OCI-LY1 (cell line): Measurements from ENCODE around the gene AREG.

ENCODE experiments used
- H2AFZ ChIP-seq: fragments of 200-600 bp; sonication (generic), shearing (Covaris generic); 2 replicates; pipeline ENCODE4 v1.6.0; 2014; ENCODE audit warnings: antibody characterized with exemption, mild to moderate bottlenecking, low read length
- H3F3A ChIP-seq: fragments of 200-600 bp; sonication (generic), shearing (Covaris generic); 2 replicates; pipeline ENCODE4 v1.6.0; 2014; ENCODE audit warnings: mild to moderate bottlenecking, antibody characterized with exemption, low read length, moderate library complexity; ENCODE audit not compliant: insufficient read depth
- H3K27ac ChIP-seq: fragments of 200-600 bp; sonication (generic); 2 replicates; pipeline ENCODE4 v1.5.1; 2014; ENCODE audit warnings: low read length, mixed run types, mild to moderate bottlenecking, low read depth; ENCODE audit not compliant: poor library complexity, severe bottlenecking
- H3K27me3 ChIP-seq: fragments of 200-600 bp; sonication (generic); 2 replicates; pipeline ENCODE4 v1.6.0; 2014; ENCODE audit warnings: antibody characterized with exemption, mild to moderate bottlenecking, low read length, moderate library complexity; ENCODE audit not compliant: insufficient read depth
- H3K36me3 ChIP-seq: fragments of 200-600 bp; sonication (generic); 2 replicates; pipeline ENCODE4 v1.6.1; 2014; ENCODE audit warnings: mild to moderate bottlenecking, antibody characterized with exemption, low read length, moderate library complexity, mixed read lengths; ENCODE audit not compliant: insufficient read depth
- H3K4me1 ChIP-seq: fragments of 200-600 bp; sonication (generic); 2 replicates; pipeline ENCODE4 v1.5.1; 2014; ENCODE audit warnings: mild to moderate bottlenecking, low read length, moderate library complexity; ENCODE audit not compliant: insufficient read depth, severe bottlenecking
- H3K4me2 ChIP-seq: fragments of 200-600 bp; sonication (generic), shearing (Covaris generic); 2 replicates; pipeline ENCODE4 v1.6.1; 2014; ENCODE audit warnings: low read length
- H3K4me3 ChIP-seq: fragments of 200-600 bp; sonication (generic); 2 replicates; pipeline ENCODE4 v1.5.1; 2014; ENCODE audit warnings: low read length, low read depth, mild to moderate bottlenecking, mixed read lengths; ENCODE audit not compliant: poor library complexity, severe bottlenecking
- H3K79me2 ChIP-seq: fragments of 200-600 bp; shearing (Covaris generic); 2 replicates; pipeline ENCODE4 v1.6.1; 2016; ENCODE audit warnings: mixed run types, low read length, mixed read lengths; ENCODE audit not compliant: insufficient read depth
- H3K9ac ChIP-seq: fragments of 200-600 bp; sonication (generic), shearing (Covaris generic); 2 replicates; pipeline ENCODE4 v1.6.1; 2014; ENCODE audit warnings: mild to moderate bottlenecking, low read length, mixed read lengths
- H3K9me2 ChIP-seq: fragments of 200-600 bp; sonication (generic), shearing (Covaris generic); 2 replicates; pipeline ENCODE4 v1.6.1; 2014; ENCODE audit warnings: low read depth, mild to moderate bottlenecking, low read length, mixed read lengths
- H3K9me3 ChIP-seq: fragments of 200-600 bp; shearing (Covaris generic); 2 replicates; pipeline ENCODE4 v1.6.1; 2014; ENCODE audit warnings: low read length, mixed read lengths
- H4K20me1 ChIP-seq: fragments of 200-600 bp; sonication (generic), shearing (Covaris generic); 2 replicates; pipeline ENCODE4 v1.6.0; 2016; ENCODE audit warnings: mild to moderate bottlenecking, low read length; ENCODE audit not compliant: insufficient read depth
- EZH2 ChIP-seq: fragments of 200-600 bp; sonication (generic), shearing (Covaris generic); IDR thresholded peaks from 2 replicates; pipeline ENCODE4 v1.8.0; 2017; ENCODE audit warnings: borderline replicate concordance, mixed run types, mild to moderate bottlenecking, antibody characterized with exemption, low read length, moderate library complexity, mixed read lengths
- TF ChIP-seq, protein P1 (sequence below): fragments of 200-600 bp; sonication (generic), shearing (Covaris generic); IDR thresholded peaks from 2 replicates; pipeline ENCODE4 v1.5.1; 2017; ENCODE audit warnings: mild to moderate bottlenecking, antibody characterized with exemption, low read length, moderate library complexity, mixed read lengths

AREG gene

DNA sequence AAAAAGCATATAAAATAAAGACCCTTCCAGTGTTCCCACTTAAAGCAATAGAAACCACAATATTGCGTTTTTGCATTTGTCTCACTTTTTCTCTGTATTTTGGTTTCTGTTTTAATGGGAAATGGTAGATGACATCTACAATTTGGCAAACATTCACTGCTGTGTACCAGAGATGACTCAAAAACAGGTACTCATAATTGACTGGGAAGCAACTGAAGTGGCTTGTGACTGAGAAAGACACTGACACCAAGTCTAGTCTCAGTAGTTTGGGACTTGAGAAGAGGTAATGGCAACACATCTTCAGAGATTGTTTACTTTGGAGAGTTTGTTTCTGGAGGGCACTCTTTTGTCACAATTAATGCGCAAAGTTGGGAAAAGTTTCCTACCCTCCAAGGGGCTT is 42.0 kb downstream of the AREG start:
- Histone ChIP-seq H3K79me2 (no peaks in the 10 kb centered on the region), H2AFZ (no peak overlapping the region), H3K27me3 (no peaks in the 10 kb centered on the region)

DNA sequence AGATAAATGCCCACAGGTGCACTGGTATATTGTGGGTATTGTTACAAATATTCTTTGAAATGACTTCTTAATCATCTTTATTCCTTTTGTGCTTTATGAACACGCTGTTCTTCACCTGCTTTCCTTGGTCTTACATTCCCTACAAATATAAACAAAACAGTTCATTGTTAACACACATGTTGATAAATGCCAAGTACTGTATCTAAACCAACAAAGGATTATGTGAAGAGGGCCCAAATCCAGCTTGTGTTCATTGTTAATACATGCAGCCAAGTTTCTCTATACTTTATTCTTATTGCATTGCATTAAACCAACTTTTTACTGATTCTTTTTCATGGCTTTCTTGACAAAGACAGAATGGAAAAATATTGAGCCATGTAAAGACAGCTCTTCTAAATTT is 42.8 kb downstream of the AREG start:
- Histone ChIP-seq H4K20me1 (no peaks in the 10 kb centered on the region), H3K27me3 (no peaks in the 10 kb centered on the region), H3K27ac (no peak overlapping the region), H3K9me3 (no peaks in the 10 kb centered on the region), H3K4me2 (no peak overlapping the region), H3K36me3 (no peaks in the 10 kb centered on the region), H3K9ac (no peak overlapping the region), H3K4me3 (no peak overlapping the region), H3K79me2 (no peaks in the 10 kb centered on the region), H3K4me1 (no peaks in the 10 kb centered on the region), H3F3A (no peaks in the 10 kb centered on the region), H2AFZ (peak overlapping the region; percentile 45; the same call in 1 of the 2 replicates), H3K9me2 (no peaks in the 10 kb centered on the region)
- no peak for TF ChIP-seq EZH2
- TF ChIP-seq, protein P1, sequence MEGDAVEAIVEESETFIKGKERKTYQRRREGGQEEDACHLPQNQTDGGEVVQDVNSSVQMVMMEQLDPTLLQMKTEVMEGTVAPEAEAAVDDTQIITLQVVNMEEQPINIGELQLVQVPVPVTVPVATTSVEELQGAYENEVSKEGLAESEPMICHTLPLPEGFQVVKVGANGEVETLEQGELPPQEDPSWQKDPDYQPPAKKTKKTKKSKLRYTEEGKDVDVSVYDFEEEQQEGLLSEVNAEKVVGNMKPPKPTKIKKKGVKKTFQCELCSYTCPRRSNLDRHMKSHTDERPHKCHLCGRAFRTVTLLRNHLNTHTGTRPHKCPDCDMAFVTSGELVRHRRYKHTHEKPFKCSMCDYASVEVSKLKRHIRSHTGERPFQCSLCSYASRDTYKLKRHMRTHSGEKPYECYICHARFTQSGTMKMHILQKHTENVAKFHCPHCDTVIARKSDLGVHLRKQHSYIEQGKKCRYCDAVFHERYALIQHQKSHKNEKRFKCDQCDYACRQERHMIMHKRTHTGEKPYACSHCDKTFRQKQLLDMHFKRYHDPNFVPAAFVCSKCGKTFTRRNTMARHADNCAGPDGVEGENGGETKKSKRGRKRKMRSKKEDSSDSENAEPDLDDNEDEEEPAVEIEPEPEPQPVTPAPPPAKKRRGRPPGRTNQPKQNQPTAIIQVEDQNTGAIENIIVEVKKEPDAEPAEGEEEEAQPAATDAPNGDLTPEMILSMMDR = no peak

More for the DNA sequence above, 42.0 kb downstream of the AREG start:
- Histone ChIP-seq H3K27ac (no peak overlapping the region), H3K4me1 (no peaks in the 10 kb centered on the region), H4K20me1 (no peaks in the 10 kb centered on the region), H3K9me3 (no peaks in the 10 kb centered on the region), H3K9ac (no peak overlapping the region), H3K36me3 (no peaks in the 10 kb centered on the region), H3K9me2 (no peaks in the 10 kb centered on the region), H3F3A (no peaks in the 10 kb centered on the region), H3K4me2 (no peak overlapping the region), H3K4me3 (no peak overlapping the region)
- TF ChIP-seq, protein P1 = no peak
- TF ChIP-seq EZH2 = no peak

DNA sequence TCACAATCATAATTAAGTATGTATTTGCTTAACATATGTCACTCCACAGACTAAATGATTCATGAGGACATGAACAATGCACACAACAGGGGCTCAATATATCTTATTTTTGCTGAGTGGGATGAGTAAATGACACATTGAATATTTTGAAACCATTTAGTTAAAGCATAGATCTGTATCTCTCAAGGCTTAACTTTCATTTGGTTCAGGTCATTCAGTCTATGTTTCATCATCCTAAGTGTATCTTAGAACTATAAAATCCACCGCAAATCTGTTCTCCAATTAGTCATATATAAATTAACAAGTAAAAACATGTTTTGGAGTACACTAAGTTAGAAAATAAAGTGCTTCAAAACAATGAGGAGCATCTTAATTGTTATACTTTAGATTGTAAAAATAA is 45.8 kb downstream of the AREG start:
- Histone ChIP-seq H3K27me3 (no peaks in the 10 kb centered on the region), H3K36me3 (no peaks in the 10 kb centered on the region), H2AFZ (no peak overlapping the region), H3K9me2 (no peaks in the 10 kb centered on the region), H4K20me1 (no peaks in the 10 kb centered on the region), H3K4me2 (no peak overlapping the region), H3F3A (no peaks in the 10 kb centered on the region), H3K79me2 (no peaks in the 10 kb centered on the region), H3K4me3 (no peak overlapping the region), H3K9me3 (no peaks in the 10 kb centered on the region), H3K9ac (no peak overlapping the region), H3K27ac (no peak overlapping the region), H3K4me1 (no peaks in the 10 kb centered on the region)
- TF ChIP-seq EZH2 = no peak
- TF ChIP-seq, protein P1 = no peak
